Measurements from ENCODE around the gene B3GALT6.

Gene B3GALT6

DNA sequence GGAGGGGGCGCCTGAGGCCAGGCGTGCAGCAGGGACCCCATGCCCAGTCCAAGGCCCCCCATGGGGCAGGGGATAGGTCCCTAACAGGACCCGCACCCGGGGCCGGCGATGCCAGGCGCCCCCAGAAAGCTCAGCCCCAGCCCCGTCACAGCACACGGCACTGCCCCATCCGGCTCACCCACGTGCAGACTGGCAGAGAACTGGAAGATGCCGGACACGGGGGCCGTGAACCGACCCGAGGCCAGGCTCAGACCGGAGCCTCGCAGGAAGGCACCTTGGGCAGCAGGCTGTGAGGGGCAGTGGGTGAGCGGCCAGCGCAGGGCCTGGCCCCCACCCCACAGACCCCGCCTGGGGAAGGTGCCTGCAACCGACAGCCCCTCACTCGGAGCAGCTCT is 11.2 kb downstream of the B3GALT6 start:
- TF ChIP-seq GABPA (IDR thresholded peaks at IDR 0.05; ENCODE audit: low read depth) (no peak), POLR2AphosphoS5 (IDR thresholded peaks at IDR 0.05; ENCODE audit: low read depth) (no peak), SPI1 (IDR thresholded peaks at IDR 0.05; ENCODE audit: borderline replicate concordance, low read depth) (no peak)
- TF ChIP-seq, protein P1, sequence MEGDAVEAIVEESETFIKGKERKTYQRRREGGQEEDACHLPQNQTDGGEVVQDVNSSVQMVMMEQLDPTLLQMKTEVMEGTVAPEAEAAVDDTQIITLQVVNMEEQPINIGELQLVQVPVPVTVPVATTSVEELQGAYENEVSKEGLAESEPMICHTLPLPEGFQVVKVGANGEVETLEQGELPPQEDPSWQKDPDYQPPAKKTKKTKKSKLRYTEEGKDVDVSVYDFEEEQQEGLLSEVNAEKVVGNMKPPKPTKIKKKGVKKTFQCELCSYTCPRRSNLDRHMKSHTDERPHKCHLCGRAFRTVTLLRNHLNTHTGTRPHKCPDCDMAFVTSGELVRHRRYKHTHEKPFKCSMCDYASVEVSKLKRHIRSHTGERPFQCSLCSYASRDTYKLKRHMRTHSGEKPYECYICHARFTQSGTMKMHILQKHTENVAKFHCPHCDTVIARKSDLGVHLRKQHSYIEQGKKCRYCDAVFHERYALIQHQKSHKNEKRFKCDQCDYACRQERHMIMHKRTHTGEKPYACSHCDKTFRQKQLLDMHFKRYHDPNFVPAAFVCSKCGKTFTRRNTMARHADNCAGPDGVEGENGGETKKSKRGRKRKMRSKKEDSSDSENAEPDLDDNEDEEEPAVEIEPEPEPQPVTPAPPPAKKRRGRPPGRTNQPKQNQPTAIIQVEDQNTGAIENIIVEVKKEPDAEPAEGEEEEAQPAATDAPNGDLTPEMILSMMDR (IDR thresholded peaks at IDR 0.05; ENCODE audit: insufficient read depth, low read length): no peak
- TF ChIP-seq, protein P2, sequence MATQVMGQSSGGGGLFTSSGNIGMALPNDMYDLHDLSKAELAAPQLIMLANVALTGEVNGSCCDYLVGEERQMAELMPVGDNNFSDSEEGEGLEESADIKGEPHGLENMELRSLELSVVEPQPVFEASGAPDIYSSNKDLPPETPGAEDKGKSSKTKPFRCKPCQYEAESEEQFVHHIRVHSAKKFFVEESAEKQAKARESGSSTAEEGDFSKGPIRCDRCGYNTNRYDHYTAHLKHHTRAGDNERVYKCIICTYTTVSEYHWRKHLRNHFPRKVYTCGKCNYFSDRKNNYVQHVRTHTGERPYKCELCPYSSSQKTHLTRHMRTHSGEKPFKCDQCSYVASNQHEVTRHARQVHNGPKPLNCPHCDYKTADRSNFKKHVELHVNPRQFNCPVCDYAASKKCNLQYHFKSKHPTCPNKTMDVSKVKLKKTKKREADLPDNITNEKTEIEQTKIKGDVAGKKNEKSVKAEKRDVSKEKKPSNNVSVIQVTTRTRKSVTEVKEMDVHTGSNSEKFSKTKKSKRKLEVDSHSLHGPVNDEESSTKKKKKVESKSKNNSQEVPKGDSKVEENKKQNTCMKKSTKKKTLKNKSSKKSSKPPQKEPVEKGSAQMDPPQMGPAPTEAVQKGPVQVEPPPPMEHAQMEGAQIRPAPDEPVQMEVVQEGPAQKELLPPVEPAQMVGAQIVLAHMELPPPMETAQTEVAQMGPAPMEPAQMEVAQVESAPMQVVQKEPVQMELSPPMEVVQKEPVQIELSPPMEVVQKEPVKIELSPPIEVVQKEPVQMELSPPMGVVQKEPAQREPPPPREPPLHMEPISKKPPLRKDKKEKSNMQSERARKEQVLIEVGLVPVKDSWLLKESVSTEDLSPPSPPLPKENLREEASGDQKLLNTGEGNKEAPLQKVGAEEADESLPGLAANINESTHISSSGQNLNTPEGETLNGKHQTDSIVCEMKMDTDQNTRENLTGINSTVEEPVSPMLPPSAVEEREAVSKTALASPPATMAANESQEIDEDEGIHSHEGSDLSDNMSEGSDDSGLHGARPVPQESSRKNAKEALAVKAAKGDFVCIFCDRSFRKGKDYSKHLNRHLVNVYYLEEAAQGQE (IDR thresholded peaks at IDR 0.05; ENCODE audit: insufficient replicate concordance, low read depth): no peak
- no peak for DNase-seq (ENCODE audit: low read depth in 1 of 2, low spot score in 1 of 2)
- no peak overlapping the region for H3K27ac ChIP-seq (replicated peaks)
- peaks cover 15% of the 10 kb centered on the region for H3K27me3 ChIP-seq (ENCODE audit: insufficient read depth, poor library complexity, severe bottlenecking)
- no peak overlapping the region for H3K4me3 ChIP-seq (replicated peaks; ENCODE audit: insufficient read depth, low read length)

DNA sequence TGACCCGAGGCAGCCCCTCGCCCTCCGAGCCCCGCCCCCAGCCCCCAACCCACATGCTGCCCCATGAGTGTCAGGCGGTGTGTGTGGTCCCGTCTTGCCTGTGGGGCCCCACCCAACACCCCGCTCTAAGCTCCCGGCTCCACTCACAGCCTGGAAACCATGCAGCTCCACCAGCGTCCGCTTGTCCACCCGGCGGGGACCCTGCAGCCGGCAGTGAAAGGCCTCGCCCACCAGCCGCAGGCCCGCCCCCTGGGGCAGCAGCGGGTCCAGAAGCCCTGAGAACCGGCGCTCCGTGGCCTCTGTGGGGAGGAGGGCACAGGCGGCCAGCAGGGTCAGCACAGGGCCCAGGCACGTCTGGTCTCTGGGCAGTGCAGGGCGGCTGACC is 11.8 kb downstream of the B3GALT6 start:
- TF ChIP-seq, protein P1 (IDR thresholded peaks at IDR 0.05; ENCODE audit: insufficient read depth, low read length): no peak
- TF ChIP-seq POLR2AphosphoS5 (IDR thresholded peaks at IDR 0.05; ENCODE audit: low read depth) (no peak), SPI1 (IDR thresholded peaks at IDR 0.05; ENCODE audit: borderline replicate concordance, low read depth) (no peak), GABPA (IDR thresholded peaks at IDR 0.05; ENCODE audit: low read depth) (no peak)
- TF ChIP-seq, protein P2 (IDR thresholded peaks at IDR 0.05; ENCODE audit: insufficient replicate concordance, low read depth): no peak
- Histone ChIP-seq H3K27ac (replicated peaks) (no peak overlapping the region), H3K4me3 (replicated peaks; ENCODE audit: insufficient read depth, low read length) (no peak overlapping the region), H3K27me3 (ENCODE audit: insufficient read depth, poor library complexity, severe bottlenecking) (peaks cover 10% of the 10 kb centered on the region)
- DNase-seq (ENCODE audit: low read depth in 1 of 2, low spot score in 1 of 2): no peak

DNA sequence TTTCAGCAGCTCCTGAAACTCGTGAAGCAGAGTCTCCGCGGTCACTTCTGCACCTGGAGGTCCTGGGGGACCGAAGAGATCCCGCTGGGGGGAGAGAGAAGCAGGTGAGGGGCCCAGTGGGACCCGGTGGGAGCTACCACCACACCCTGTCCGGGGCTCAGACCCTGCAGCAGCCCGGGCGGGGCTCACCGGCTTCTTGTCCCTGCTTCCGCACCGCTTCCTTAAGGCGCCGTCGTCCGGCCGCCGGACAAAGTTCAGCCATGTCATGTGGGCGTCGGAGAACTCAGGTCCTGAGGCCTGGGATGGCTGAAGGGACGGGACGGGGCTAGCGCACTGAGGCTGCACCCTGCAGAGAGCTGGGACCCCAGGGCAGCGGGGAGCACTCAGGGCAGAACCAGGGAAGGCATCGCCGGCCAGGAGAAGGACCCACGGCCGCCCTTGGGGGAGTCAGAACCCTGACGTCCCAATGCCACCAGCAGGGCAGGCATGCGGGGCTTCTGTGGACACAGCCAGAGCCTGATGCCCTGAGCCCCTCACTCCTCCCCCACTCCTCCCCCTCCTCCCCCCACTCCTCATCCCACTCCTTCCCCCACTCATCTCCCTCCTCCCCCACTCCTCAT is 12.3 kb downstream of the B3GALT6 start:
- DNase-seq (ENCODE audit: low read depth in 1 of 2, low spot score in 1 of 2): no peak
- H3K27me3 ChIP-seq (ENCODE audit: insufficient read depth, poor library complexity, severe bottlenecking): peaks cover 10% of the 10 kb centered on the region
- no peak overlapping the region for H3K27ac ChIP-seq (replicated peaks)
- TF ChIP-seq, protein P2 (IDR thresholded peaks at IDR 0.05; ENCODE audit: insufficient replicate concordance, low read depth): no peak
- TF ChIP-seq, protein P1 (IDR thresholded peaks at IDR 0.05; ENCODE audit: insufficient read depth, low read length): no peak
- no peak for TF ChIP-seq SPI1 (IDR thresholded peaks at IDR 0.05; ENCODE audit: borderline replicate concordance, low read depth)
- TF ChIP-seq POLR2AphosphoS5 (IDR thresholded peaks at IDR 0.05; ENCODE audit: low read depth): no peak
- TF ChIP-seq GABPA (IDR thresholded peaks at IDR 0.05; ENCODE audit: low read depth): no peak
- no peak overlapping the region for H3K4me3 ChIP-seq (replicated peaks; ENCODE audit: insufficient read depth, low read length)

All from HL-60 (cell line).